HG03457 (cell line): Measurements from ENCODE around the gene CCDC175.
A peak's percentile ranks its signal among the peaks of the same experiment; 100 is the strongest.

Experiments
- ATAC-seq: cut with Tn5 transposase; IDR thresholded peaks from one replicate; pipeline ENCODE4 v1.9.1; 2021; ENCODE audit warnings: moderate number of reproducible peaks; ENCODE audit not compliant: unreplicated experiment

Gene CCDC175

DNA sequence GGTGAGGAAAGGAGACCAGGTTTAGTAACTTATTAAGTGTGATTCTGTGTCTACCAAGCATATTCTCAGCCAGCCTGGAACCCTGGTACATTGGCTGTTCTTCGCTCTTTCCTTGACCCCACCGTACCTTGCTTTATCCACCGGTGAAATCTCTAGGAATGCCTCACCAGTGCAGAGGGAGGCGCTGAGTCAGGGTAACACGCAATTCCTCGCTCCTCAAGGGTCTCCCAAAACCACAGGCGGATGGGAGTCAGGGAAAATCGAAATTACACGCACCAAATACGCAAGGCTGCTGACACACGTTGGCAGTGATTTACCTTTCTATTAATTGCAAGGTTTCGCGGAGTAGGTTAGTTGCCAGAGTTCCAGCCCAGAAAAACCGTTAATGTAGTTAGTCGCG is 93.2 kb downstream of the CCDC175 start:
- ATAC-seq: no peak

DNA sequence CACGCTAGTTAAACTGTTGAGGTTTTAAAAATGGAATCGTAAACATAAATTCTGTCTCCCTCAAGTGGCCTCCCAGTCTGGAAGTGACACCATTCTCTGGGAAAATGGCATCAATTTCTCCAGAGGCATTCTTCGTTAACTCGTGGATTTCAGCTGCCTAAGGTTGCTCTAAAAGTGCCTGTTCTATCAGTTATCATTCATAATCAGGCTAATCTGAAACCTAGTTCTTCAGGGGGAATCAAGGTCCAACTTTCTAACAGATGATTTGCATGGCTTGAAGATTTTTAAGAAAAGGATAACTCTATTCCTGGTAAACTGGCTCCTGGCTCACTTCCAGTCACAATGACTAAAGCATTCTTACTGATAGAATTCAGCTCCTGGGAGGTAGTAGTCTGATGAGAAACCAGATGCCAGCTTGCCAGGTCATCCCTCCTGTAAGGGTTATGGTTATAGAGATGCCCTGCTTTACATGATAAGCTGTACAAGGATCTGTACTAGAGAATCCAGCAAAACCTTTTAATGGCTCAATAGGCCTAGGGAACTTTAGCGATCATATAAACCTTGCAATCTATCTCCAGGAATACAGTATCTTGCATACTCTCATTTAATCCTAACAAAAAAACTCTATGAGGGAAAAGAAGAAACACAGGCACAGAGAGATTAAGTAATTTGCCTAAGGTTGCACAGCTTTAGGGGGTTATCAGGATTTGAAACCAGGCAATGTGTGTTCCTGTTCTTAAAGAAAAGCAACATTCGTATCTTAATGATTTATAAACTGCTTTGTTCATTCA is 93.9 kb downstream of the CCDC175 start:
- no peak for ATAC-seq

DNA sequence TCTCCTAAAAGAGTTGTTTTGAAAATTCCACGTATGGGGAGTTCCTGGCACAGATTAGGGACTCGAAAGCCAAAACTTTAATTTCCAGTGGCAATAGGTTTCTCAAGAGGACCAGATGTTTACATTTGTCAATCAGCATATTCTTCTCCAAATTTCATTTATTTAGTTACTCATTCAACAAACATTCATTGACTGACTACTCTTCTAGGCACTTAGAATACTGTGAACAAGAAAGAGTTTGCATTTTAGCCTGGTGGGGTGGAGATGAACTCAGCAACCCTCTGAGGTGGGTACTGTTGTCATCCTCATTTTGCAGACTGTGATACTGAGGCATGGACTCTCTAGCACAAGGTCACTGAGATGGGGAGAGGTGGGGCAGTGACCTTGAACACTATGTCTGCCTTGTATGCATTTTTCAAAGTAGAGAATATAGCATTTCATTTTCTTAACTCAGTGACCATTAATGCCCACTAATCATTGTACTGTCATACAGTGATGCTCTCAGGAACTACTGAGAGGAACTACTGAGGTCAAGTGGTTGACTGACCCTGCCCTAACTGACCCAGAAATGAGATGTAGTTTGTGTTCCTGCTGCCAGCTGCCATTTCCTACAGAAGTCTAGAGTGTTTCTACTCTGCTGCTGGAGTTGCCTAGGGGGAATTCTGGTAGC is 94.6 kb downstream of the CCDC175 start:
- no peak for ATAC-seq

DNA sequence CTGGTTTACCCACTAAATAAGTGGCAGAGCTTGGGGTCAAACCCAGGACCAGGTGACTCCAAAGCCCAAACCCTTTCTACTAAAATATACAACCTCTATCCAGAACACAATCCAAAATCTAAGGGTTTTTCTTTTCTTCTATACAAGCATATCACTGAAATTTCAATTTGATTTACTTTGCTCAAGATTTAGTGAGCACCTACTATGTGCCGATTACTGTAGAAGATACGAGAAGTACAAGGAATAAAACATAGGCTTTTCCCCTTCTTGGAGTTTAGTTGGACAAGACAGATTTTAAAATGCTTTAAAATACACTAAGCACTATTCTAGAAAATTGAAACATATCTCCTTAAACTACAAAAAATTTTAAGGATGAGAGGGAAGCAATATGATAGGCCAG is 95.2 kb downstream of the CCDC175 start:
- no peak for ATAC-seq

DNA sequence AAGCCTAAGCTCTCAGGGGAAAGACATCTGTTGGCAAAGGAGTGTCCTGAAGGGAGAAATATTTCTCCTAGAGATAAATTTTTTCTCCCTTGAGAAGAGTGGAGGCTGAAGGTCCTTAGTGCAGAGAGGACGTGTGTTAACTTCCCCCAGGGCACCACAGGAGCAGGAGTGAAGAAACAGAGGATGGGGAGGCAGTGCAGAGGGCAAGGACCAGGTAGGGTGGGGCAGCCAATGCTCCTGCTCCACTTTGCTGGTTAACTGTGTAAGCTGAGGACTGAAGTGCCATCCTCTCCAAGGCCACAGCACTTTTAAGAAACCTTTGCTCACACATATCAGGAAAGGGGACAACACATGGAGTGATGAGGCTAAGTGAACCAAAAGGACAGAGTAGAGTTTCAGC is 96.4 kb downstream of the CCDC175 start:
- ATAC-seq: no peak

DNA sequence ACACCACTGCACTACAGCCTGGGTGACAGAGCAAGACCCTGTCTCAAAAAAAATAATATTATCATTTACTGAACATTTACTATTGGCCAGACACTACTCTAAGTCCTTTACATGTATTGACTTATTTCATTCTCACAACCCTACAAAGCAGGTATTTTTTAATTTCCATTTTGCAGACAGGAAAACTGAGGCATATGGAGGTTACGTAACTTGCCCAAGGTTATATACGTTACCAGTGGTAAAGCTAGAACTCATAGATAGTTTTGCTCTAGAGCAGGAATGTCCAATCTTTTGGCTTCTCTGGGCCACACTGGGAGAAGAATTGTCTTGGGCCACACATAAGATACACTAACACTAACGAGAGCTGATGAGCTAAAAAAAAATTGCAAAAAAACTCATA is 98.1 kb downstream of the CCDC175 start:
- ATAC-seq: no peak

DNA sequence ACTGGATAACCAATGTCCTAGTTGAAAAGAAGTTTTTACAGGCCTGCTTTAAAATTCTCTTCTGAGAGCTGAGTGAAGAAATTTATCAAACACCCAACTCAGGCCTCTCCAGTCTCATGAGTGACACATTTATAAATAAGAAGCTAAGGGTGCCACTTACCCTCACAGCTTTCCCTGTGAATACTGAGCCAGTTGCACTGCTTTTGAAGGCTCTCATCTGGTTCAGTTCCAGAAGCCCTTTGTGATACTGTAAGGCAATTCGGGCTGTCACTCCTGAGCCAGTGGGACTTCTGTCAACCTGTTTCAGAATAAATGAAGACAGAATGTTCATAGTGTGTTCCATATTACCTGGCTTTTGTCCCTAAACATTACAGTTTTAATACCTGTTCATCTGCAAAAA is 100.9 kb downstream of the CCDC175 start:
- ATAC-seq: no peak

DNA sequence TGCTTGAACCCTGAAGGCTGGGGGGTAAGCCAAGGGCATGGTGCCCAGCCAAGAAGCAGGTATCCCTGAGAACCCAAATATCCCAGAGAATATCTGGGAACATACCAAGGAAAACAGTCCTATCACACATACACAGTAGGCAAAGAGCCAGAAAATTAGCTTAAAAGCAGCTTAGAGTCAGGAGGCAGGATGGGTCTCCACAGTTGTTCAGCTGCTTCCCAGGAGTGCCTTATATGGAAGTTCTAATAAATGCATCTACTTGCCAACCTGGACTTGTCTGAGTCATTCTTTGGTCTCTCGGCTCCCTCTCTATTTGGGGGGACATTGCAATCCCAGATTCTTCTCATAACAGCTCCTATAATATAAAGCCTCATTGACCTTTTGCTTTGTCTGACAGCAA is 102.4 kb downstream of the CCDC175 start:
- ATAC-seq: no peak

DNA sequence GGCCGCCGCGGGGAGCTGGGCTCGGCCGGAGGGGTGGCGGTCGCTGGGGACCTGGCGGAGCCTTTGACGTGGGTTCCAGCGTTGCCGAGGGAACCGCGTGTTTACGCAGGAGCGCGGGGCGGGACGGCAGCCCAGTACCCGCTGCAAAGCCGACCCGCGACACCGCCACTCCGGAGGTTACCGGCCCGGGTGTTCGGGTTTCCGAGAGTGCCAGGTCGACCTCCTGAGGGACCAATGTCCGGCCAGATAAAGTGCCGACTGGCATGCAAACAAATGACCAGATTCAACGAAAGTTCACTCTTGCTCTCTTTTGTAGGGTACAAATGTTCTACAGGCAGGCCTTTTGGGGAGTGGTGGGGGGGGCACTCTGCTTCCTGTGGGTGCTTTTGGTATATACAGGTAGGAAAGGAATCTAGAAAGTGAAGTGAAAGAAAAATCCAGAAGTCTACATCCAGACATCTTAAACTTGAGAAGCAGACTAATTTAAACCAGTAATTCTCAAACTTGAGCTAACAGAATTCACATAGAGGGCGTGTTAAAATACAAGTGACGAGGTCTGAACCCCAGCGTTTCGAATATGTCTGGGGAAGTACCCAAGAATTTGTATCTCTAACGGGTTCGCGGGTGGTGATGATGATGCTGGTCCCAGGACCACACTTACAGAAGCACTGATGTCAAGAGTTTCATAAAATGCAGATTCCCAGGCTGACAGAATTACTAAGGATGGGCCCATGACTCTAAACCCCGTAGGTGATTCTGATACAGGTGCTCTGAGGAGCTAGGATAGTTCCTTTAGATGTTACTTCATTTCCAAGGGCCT is 111.1 kb downstream of the CCDC175 start, which contains the start of gene GPR135:
Gene GPR135 (minus strand): TSS at position 65 of the 820 bp plus-strand sequence. CDS start 154 bp downstream, outside the sequence.
- no peak for ATAC-seq

DNA sequence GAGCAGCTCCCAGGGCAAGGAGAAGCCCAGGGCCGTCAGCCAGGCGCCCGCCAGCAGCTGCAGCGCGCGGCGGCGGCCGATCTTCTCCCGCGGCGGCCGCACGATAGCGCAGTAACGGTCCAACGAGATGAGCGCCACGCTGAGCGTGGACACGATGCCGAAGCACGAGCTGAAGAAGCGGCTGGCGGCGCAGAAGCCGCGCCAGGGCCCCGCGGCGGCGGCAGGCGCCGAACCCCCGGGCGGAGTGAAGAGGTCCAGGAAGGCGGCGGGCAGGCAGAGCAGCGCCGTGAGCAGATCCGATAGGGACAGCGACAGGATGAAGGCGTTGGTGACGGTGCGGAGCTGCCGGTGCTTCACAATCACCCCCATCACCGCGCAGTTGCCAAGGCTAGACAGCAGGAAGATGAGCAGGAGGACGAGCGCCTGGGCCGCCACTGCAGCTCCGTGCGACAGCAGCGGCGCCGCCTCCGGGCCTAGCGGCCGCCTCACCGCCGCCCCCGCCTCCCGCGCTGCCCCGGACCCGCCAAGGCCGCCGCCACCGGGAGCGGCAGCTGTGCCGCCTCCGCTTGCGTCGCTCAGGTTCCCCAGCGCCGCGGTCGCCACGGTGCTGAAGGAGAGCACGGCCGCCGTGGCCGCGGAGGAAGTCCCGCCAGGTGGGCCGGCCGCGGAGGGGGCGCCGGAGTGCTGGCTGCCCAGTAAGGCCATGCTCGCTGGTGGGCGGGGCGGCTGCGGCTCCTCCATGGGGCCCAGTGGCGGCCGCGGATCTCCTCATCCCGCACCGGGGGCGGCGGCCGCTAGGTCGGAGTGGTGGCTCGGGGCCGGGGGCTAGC is 111.9 kb downstream of the CCDC175 start:
- peak; percentile 50 for ATAC-seq

DNA sequence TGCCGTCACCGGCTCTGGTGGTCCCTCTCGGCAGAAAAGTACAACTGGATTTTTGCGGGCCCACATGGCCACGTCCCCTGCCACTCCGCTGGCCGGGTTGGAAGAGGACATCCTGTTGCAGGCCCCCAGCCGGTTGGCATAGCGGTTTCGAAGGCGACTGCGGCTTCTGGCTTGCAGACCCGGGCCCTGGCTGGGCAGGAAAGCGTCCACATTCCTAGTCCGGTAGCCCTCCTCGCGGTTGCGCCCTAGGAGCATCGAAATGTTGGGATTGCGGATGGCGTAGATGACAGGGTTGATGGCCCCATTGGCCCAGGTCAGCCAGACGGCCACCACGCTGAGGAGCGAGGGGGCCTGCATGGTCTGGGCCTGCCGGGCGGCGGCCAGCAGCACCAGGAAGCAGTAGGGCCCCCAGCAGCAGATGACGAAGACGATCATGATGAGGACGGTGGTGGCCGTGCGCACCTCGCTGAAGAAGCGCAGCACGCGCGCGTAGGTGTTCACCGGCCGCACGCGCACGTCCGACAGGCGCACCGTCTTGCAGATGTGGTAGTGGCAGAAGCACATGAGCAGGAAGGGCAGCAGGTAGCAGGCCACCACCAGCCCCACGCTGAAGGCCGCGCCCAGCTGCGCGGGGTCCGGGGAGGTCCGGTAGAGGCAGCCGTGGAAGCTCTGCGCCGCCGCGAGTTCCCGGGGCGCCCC is 112.7 kb downstream of the CCDC175 start:
- ATAC-seq: peak; percentile 20

DNA sequence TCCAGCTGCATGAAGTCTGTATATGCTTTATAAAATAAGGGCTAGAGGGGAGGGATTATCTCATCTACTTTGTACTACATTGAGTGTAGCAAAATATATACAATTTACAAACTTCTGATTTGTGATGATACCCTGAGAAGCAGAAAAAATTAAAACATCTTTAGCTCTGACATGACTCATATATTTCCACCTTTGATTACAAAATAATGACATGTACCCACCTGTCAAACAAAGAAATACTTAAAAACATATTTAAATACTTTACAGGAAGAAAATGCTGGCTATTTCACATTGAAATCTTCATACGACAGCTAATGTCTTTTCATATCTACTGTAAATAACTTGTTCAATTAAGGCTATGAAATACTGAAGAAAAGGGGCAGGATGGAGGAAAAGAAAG is 114.7 kb downstream of the CCDC175 start:
- ATAC-seq: no peak

DNA sequence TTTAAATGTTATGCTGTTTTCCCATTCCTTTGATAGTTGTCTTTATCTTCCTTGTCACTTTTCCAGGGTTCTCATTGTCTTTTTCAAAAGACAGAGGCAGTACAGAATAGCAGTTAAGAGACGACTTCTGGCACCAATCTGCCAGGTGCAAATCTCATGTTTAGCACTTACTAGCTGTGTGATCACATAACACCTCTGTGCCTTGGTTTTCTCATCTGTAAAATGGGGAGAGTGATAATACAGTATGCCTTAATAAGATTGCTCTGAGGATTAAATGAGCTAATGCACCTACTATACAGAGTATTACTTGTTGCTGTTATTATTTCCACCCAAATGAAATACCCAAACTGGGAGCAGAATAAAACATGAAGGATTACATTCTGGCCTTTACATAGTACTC is 116.2 kb downstream of the CCDC175 start:
- ATAC-seq: no peak

DNA sequence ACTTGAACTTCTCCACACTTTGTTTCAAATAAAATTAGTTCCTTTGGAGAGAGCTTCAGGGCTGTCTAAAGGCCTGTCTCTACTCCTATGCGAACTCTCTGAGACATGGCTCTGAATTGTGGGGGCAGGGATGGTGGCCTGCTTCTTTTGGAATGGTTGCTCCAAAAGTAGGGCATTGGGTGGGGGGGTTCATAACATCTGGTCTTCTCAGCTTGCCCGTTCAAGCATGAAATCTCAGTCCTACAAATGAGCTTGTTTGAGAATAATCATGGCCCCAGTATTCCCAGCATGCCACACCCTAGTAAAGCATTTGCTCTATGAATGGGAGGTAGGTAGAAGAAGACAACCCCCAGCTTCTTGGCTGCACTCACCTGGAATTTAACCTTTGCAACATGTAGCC is 118.1 kb downstream of the CCDC175 start:
- ATAC-seq: no peak

DNA sequence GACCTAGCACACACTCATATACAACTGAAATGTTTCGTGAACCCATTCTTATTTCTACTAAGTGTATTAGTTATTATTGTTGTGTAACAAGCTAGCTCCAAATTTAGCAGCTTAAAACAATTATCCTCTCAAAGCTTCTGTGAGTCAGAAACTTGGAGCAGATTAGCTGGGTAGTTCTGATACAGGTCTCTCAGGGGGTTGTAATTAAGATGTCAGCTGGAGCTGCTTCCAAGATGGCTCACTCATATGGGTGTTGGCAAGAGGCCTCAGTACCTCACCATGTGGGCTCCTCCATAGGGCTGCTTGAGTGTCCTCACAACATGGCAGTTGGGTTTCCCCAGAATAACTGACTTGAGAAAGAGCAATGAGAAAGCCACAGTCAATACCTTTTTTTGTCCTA is 121.2 kb downstream of the CCDC175 start:
- ATAC-seq: no peak
